ENCODE measurements around the gene UTP25.

UTP25 gene

GRCh38 chr1:209840611-209841010 lies 12.8 kb downstream of the UTP25 start:
- no peak for DNase-seq

DNA sequence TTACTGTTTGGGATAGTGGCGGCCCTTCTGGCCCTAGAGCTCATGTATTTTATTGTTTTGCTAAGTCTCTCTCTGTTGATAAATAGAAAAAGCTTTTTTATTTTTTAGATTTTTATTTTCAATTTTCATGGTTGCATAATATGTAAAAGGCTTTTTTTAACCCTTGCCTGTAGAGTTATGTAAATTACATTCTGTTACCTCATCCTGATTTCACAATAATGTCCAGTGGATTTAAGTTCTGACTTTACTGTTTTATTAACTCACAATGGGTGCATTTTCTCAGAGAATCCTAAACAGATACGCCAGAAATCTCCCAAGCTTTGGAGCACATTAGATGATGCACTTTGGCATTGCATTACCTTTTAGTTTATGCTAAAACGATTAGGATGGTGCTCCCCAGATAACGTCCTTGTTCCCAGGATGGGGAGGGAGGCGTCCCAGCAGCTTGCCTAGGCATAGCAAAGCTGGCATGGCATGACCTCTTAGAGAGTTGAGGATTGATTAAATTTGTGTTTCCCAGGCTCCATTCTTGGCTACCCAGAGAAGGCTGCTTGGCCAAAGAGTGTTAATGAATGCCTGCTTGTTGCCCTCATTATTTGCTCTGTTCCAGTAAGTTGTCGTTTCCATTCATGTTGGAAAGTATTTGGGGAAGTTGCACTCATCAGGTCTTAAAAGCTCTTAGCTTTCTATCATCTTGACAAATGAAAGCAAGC lies 17.1 kb downstream of the UTP25 start:
- peak in 1 of 3 experiments; percentile 78 for DNase-seq

DNA sequence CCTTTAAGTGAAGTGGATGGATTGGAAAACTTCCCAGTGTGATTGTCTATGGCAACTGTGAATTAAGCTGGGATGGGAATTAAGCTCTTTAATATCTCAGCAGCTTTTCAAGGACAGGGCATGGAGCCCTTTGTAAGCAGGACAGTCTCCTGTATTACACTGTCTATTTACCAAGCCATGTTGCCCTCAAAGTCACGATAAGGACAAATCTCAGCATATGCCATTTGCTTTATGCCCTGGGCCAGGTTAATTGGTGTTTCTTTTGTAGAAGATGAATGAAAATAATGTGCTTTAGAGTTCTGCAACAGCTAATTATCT lies 17.6 kb downstream of the UTP25 start:
- peak in 2 of 3 experiments; percentile 67 to 95 for DNase-seq

- DNase-seq: no peak
Observed at GRCh38 chr1:209849388-209849787, 21.6 kb downstream of the UTP25 start.

DNA sequence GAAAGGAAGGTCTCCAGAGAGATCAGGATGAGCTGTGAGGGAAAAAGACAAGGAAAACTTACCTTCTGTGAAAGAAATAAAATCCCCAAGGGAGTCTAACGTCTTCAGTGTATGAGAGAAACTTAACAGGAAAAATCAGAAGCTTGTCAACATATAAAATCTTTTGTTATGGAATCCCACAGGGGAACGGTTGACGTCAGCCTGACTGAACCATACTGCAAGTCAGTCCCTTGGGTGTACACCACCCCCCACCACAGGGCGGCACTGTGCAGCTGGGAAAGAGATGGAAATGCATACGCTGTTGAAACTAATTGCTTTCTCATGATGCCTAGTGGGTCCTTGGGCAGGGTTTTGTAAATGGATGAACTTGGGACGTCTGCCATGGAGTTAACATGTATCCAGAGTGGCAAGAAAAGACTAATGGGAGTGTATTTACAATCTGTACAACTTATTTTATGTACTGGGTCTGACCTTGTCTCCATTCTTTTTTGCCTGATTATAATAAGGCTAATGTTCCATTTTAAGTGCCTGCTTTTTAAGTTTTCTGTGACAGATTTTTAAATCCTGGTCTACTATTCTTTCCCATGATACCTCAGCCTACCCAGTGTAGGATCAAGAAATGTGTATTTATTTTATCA lies 22.7 kb downstream of the UTP25 start:
- DNase-seq: peak; percentile 2 to 53 (median 34)

DNA sequence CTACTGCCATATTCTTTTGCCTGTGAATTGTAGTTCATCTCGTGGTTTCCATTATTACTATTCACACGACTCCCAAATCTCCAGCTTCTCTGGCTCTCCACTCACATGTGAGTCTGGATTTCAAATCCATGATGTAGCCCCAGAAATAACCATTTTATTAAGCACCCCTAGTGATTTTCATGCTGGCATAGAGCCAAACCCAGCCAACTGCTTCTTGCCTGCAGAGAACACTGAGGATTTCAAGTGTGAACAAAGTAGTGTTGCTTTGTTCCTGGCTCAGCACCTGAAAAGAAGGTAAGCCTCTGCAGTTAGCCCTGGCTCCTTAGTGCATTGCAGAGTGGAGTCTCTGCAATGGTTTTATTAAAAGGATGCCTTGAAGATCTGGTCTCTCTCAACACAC lies 25.9 kb downstream of the UTP25 start:
- peak in 1 of 3 experiments; percentile 28 for DNase-seq

DNA sequence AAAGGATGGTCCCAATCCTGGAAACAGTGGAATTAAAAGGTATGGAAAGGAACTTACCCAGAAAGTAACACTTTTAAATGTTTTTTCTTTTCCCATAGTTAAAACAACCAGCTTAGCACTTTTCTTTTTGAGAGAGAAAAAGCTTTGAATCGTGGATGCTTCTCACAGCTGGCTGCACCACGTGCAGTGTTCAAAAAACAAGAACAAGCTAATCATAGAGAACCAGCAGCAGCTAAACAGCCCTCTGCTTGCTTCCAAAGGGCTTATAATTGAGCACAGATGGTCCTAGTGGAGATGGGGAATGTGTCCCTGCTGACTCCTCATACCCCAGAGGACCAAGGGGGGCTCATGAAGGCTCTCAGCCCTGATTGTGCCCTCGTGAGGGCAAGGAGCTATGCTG lies 26.4 kb downstream of the UTP25 start:
- no peak for DNase-seq

DNA sequence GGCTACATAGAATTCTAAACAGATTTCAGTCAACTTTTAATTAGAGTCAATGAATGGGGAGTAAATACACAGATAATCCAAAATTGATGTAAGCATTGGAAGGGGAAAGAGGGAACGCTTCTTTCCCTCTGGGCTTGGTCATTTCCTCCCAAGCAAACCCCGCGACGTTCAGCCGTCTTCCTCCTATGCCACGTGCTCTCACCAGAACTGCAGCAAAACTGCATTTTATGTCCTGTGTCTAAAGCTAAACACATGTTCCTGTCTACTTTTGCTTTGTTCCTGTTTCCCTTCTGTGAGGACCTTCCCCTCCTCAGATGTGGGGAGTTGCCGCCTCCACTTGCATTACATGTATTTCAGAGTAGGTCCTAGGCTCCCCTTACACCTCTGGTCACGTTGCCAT lies 27.2 kb downstream of the UTP25 start:
- no peak for DNase-seq

GRCh38 chr1:209855623-209856022 lies 27.9 kb downstream of the UTP25 start:
- no peak for DNase-seq

DNA sequence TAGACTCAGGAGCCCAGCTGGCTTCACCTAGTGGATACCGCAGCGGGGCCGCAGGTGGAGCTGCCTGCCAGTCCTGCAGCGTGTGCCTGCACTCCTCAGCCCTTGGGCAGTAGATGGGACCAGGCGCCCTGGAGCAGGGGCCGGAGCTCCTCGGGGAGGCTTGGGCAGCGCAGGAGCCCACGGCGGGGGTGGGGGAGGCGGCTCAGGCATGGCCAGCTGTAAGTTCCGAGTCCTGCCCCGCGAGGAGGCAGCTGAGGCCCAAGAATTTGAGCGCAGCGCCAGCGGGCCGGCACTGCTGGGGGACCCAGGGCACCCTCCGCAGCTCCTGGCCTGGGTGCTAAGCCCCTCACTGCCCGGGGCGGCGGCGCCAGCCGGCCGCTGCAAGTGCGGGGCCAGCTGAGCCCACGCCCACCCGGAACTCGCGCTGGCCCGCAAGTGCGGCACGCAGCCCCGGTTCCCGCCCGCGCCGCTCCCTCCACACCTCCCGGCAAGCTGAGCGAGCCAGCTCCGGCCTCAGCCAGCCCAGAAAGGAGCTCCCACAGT lies 30.9 kb downstream of the UTP25 start:
- DNase-seq: no peak

DNA sequence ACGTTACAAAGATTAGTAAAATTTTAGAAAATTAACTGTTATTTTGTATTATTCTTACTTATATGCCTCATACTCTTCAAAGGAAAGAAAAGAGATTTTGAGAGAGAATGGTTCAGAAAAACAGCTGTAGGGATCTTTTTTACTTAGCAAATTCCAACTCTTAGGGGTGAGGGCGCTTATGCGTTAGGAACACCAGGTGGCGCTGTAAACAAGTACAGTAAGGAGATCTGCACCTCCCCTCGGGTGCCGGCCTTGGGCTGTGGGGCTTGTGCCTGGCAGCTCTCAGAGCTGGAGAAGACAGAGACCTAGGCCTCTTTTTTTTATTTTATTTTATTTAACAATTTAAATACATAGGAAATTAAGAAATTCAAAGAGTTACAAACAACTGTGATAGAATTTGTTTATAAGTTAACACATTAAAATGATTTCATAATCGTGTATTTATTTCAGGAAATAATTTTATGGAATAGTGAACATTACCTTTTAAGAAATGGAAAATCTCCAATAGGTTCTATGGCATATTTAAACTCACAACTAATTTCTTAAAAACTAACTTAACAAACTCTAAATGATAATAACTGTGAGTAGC lies 32.6 kb downstream of the UTP25 start:
- DNase-seq: peak; percentile 66 to 92 (median 74)

DNA sequence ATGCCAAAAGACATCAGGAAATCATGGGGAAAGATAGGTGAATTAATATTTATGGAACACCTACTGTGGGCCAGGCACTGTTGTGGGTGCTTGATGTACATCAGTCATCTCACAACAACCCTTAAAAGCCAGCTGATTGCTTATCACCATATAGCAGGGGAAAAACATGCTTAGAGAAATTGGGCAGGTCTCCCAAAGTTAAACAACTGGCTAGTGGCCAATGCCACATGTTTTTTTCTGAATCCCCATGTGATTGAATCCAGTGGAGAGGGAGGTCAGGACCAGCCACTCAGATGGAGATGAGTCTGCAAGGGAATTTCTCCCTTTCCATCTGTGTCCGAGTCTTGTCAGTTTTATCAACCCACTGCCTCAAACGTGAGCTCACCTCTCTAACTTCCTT lies 33.5 kb downstream of the UTP25 start:
- DNase-seq: no peak

DNA sequence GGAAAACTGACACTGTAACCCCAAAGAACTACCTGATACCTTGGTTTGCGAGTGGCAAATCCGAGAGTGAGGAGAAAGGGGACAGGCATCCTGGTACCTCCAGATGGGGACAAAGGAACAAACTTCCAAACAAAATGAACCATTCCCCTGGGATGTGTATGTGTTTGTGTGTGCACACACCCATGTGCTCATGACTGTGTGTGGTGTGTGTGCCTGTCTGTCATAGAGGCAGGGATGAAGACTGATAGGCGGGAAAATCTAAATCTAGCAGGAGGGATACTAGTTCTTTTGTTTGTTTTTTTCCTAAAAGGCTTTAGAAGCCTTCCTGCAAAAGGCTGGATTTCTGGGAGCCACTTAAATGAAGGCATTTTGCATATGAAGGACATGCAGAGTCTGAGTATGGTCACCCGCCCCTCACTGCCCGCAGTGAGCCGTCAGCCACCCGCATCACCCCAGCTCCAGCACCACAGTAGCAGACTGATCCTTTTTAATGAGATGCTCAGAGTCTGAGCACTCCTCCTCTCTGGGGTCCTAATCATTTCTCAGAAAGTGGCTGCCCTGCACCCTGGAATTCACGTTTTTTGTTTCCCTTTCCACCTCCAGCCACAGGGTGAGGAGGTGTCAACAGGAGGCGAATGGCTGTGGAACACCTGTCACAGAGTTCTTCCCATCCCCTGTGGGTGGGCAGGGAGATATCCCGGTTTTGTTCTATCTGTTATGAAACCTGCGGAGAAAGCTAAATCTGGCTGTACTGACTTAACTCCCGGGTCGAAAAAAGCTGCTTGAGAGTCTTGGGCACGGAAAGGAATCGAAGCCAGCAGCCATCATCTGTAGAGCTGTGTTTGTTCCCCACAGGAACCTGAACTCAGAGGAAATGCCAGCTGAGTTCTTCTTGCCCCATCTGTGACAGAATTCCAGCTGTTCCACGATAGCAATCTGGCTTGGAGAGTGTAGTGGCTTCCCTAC lies 34.9 kb downstream of the UTP25 start:
- no peak for DNase-seq

DNA sequence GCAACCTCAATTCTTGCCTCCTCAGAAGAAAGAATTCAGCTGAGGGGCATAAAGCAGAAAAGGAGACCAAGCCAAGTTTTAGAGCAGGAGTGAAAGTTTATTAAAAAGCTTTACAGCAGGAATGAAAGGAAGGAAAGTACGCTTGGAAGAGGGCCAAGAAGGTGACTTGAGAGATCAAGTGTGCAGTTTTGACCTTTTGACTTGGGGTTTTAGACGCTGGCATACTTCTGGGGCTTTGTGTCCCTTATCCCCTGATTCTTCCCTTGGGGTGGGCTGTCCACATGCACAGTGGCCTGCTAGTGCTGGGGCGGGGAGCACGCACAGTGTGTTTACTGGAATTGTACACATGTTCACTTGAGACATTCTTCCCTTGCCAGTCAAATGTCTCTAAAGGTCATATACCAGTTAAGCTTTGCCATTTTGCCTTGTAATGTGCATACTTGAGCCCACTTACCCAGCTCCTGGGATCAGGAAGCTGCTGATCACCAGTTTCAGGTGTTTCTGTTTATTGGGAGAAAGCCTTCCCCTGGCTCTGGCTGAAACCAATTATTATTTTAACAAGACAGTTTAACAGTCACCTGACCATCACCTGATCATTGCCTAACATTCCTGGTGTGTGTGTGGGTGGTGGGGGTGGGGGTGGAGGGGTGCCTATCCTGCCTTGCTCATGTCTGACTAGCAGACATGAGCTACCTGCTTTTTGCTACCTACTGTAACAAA lies 36.2 kb downstream of the UTP25 start:
- no peak for DNase-seq

DNA sequence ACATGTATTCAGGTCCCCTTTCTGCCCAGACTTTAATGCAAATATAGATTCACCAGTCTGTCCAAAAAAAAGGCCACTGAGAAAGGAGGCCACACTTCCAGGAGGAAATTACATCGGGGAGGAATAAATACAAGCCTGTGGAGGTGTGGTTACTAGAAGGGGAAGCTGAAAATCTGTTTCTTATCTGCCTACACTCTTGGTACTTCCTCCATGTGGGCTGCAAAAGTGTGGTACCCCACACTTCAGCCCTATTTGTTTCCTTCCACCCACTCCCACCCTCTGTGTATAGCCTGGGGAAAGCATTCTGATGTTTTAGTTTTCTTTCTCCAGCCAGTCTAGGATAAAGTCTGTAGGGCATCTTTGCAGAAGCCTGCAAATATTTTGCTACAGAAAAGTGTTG lies 38.4 kb downstream of the UTP25 start:
- no peak for DNase-seq

- DNase-seq: no peak
Observed at GRCh38 chr1:209869291-209870149, 41.7 kb downstream of the UTP25 start.

DNA sequence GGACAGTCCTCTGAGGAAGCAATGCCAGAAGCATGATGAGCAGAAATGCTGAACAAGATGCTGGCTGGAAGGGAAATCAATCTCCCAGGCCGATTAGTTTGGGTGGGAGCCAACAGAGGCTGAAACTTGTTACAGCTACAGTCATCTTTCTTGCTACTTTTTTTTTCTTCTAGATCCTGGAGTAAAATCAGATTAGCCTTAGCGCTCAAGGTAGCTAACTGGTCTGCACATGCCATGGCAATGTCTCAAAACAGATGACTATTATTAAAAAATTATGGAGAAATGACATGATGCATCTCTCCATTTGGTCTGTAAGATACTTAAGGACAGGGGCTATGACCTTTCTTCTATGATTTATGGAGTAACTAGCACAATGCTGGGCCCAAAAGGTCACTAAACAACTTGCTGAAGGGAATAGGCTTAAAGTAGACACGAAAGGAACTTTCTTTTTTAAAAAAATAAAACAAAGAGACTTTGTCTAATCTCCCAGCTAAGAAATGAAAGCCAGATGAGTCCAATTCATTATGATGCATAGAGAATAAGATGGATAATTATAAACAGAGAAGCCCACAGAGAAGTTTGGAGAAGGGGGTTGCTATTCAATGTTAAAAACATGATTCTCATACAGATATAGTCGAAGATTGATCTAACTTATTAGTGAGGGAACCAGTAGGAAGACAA lies 42.5 kb downstream of the UTP25 start:
- DNase-seq: no peak

GRCh38 chr1:209871006-209871405 lies 43.2 kb downstream of the UTP25 start:
- no peak for DNase-seq

DNA sequence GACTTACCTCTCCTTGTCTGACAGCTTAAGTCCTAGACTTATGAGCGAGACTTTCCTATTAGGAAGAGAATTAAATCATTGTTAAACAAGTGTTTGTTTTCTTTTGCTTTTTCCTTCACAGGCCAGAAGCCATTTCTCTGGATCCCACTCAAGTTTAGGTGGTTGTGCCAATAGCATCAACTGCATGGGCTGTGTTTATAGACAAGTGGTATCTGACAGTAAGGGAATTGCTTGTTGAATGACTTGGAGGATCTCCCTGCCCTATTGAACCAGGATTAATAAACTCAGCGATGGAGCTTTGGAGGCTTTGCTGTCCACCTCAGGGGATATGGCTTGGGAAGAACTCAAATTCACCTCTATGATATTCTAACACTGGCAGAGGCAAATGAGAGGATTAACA lies 43.7 kb downstream of the UTP25 start:
- DNase-seq: no peak

DNA sequence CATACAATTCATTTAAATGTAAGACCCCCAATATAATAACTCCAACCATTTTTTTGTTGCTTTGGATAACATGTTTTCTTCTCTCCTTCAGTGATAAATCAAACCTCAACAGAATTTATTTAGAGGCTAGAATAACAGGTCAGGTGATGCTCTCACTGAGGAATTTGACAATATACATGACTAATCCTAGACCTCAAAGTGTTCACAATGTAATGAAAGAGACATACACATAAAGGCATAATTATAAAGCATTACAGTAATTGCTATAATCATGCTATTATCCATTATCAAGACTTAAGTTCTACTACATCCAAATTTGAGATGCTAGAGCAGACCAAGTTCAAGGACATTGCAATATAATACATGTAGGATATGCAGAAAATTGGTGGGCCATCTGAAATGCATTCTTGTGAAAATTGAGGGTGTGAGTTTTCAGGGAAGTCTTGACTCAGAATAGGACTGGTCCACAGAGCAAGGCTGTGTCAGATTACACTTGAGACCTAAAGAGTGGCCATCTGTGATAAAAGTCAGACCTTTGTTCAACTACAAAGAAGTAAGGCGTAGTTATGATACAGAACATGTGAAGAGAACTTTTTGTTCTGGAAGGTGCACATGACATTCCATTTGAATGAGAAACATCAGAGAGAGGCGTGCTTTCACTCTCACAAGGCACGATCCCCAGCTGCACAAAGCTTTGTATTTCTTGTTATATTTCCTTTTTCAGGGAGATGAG lies 45.5 kb downstream of the UTP25 start:
- DNase-seq: peak in 1 of 3 experiments; percentile 66
